Smooth muscle cell of the brain vasculature (primary cell): ENCODE results near the gene KLHL22.

ENCODE experiments used
- DNase-seq: peaks from one replicate; pipeline ENCODE4 v3.0.0-alpha.2; 2012; ENCODE audit warnings: low read depth, low spot score

Gene KLHL22

DNA sequence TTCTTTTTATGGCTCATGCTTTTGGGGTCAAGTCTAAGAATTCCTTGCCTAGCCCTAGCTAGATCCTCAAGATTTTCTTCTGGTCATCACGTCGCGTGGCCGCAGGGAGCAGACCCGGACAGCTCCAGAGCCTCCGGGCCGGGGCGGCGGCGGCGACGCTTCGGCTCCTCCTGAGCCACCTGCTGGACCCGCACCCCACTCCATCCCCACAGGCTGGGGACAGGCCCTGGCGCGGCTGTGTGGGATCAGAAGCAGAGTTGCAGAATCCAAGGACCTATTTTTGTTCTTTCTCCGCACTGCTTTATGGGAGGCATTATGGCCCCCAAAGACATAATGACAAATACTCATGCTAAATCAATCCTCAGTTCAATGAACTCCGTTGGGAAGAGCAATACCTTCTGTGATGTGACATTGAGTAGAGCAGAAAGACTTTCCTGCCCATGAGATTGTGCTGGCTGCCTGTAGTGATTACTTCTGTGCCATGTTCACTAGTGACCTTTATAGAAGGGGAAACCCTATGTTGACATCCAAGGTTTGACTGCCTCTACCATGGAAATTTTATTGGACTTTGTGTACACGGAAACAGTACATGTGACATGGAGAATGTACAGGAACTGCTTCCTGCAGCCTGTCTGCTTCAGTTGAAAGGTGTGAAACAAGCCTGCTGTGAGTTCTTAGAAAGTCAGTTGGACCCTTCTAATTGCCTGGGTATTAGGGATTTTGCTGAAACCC lies 45.6 kb downstream of the KLHL22 start:
- no peak for DNase-seq

DNA sequence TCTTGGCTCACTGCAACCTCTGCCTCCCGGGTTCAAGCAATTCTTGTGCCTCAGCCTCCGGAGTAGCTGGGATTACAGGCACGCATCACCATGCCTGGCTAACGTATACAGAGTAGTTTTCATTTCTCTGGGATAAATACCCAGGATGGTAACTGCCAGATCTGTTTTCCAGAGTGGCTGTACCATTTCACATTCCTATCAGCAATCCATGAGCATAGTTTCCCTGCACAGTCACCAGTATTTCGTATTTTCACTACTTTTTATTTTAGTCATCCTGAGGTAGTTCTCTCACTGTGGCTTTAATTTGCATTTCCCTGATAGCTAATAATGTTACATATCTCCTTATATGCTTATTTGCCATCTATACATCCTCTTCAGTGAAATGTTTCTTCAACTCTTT lies 47.0 kb downstream of the KLHL22 start:
- no peak for DNase-seq

DNA sequence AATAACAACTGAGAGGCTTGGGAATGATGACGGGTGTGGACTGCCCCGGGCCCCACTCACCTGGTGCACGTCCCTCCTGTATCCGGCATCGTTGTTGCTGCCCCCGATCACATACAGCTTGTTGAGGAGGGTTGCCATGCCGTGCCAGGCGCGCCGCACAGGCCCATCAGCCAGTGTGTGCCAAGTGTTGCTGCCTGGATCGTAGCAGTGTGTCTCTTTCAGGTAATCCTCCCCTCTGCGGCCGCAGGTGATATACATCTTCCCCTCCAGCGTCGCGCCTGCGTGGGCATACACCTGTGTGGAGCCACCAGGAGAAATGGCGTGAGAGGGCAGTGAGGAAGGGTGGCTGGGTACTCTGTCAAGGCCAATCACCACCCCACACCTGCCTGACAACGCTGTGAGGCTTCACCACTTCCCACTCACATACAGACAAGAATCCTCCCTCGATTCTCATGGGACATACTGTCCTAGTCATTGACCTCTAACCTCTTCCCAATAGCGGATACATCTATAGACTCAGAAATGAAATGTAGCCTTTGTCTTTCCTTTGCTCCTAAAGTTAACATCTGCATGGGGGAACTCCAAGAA lies 49.1 kb downstream of the KLHL22 start:
- no peak for DNase-seq

DNA sequence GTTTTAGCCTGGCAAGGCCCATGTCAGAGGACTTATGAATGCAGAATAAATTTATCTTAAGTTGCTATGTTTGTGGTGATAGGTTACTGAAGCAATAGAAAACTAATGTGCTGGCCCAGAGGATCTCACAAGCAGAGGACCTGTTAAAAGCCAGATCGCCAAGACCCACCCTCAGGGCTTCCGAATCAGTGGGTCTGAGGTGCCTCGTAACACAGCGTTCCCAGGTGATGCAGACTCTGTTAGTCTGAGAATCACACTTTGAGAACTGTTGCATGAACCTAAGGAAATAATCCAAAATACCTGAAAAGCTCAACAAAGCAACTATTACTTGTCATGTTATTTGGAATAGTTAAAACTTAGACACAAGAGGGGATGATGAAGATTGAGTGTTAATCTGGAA lies 51.3 kb downstream of the KLHL22 start:
- no peak for DNase-seq

DNA sequence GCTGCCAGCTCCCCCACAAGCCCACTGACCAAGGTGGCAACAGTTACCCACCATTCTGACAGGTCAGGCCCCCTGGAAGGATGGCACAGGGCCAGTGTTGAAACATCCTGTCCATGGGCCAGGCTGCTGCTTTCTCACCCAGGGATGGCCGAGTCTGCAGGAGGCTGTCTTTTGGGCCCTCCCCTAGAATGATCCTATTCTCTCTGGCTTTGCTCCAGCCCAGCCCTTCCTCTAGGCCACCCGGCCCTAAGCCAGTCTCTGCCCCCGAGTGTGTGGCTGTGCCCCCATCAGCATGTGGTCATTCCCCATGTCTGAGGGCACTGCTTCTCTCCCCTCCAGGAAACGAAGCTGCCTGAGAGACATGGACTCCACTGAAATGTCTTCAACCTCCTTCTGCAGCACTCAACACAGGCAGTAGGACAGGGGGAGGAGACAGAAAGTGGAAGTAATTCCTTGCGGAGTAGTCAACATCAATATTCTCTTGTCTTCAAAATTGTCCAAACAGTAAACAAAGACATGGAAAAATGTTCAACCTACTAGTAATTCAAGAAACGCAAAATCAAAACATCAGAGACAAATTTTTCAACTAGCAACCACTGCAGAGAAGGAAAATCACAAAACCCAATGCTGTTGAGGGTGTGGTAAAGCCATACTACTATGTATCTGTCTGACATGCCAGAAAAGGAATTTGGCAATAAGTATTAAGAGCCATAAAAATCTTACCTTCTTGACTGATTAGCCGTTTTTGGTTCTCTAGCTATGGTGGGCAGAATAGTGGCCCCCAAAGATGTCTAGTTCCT lies 52.9 kb downstream of the KLHL22 start:
- no peak for DNase-seq

DNA sequence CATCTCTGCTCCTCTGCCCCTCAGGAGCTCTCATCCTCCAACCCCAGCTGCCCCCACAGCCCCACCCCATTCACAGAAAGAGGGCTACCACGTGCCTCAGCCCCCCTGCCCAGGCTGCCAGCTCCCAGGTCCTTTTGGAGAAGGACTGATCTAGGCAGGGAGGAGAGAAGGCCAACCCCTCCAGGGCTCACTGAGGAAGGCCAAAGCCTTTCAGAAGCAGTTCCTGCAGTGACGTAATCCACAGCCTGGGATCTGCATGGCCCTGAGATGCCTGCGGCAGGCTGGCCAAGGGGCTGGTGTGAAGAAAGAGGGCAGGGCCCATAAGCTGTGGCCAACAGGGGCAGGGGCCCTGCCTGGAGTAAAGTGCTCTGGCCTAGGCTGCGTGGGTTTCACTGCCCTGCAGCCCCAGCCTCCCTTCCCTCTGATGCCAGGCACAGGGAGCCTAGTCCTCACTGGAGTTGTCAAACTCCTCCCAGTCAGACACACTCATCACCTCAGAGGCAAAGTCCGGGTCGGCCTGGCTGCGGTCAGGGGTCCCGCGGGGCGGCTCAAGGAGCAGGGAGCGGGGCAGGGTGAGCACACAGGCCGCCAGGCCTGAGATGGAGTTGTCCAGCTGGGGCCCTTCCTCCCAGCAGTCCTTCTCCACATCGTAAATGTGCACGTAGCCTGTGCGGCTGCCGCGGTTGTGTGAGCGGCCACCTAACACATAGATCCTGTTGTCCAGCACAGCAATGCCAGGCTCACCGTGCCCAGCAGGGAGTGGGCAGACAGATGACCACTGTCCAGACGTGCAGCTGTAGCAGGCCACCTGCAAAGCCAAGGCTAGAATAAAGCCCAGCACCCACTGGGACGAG lies 53.7 kb downstream of the KLHL22 start:
- no peak for DNase-seq

DNA sequence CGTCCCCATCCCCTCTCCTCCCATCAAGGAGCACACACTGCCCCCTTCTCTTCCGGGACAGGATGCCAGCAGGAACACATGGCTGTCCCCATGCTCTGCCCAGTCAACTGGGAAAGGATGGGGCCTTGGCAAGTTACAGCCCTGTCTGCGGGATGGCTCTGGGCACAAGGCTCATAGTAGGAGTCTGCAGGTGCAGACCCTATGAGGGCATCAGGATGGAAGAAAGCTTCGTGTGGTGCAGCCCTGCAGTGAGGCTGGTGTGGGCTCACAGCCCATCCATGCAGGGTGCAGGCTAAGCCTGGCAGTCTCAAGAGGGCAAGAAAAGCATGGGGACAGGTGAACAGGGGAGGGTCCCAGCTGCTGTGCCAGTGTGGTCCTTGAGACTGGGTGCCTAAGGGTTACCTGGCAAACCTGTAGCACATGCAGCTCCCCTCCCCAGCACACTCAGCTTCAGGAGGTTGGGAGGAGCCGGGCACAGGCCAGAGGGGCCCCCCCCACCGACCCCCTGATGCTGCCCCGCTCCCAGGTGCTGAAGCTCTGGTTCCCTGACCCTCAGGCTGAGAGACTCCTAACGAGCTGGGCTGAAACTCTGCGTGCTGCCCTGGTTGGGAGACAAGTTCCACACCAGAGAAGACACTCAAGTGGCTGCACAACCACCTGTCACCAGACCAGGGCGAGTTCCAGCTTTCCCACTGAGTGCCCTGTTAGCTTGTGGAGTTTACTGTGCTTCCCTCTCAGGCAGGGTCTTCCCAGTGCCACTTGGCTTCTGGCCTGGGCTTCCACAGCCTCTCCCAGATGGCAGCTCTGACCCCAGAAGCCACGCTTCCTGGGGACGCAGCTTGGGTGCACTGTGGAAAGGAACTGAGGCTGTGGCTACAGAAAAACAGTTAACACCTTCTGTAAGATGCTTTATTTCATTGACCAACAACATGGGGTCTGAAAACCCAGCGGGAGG lies 54.7 kb downstream of the KLHL22 start:
- no peak for DNase-seq

DNA sequence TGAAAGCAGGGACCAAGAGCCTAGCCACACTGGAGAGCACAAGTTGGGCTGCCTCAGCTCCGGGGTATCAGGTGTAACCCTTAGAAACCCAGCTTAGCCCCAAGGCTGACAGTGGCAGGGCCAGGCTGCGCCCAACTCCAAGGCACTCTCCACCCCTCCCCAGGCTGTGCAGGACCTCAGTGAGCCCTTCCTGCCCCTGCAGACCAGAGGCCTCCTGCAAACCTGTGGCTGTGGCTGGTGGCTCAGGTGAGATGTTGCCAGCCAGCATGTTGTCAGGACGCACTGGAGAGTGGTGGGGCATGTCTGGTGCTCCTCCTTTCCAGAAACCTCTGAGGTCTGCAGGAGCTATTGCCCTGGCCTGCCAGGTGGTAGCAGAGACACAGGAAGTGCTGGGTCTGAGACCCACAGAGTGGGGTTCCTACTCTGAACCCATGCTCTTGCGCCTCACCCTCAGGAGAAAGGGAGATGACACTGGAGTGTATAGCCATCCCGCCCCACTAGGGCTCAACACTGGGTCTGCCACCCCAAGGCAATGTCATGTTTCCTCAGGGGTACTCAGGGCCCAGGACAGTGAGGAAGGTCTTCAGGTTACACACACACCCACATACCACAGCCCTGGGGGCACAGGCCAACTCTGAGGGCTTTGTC lies 55.5 kb downstream of the KLHL22 start:
- DNase-seq = no peak

DNA sequence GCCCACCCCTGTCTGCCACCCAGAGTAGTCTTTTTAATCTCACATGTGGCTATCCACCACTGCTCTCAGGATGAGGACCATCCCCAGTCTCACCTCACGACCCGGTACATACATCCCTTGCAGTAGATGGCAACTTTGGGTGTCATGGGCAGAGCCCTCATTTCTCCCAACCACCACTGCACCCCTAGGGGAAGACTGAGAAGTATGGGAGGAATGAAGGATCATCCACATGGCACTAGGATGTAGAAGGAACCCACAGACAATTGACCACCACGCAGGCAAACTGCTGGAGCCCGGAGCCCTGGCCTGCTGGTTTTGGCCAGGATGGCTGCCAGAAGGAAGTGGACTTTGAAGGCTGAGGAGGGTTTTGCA lies 56.1 kb downstream of the KLHL22 start:
- DNase-seq = no peak

DNA sequence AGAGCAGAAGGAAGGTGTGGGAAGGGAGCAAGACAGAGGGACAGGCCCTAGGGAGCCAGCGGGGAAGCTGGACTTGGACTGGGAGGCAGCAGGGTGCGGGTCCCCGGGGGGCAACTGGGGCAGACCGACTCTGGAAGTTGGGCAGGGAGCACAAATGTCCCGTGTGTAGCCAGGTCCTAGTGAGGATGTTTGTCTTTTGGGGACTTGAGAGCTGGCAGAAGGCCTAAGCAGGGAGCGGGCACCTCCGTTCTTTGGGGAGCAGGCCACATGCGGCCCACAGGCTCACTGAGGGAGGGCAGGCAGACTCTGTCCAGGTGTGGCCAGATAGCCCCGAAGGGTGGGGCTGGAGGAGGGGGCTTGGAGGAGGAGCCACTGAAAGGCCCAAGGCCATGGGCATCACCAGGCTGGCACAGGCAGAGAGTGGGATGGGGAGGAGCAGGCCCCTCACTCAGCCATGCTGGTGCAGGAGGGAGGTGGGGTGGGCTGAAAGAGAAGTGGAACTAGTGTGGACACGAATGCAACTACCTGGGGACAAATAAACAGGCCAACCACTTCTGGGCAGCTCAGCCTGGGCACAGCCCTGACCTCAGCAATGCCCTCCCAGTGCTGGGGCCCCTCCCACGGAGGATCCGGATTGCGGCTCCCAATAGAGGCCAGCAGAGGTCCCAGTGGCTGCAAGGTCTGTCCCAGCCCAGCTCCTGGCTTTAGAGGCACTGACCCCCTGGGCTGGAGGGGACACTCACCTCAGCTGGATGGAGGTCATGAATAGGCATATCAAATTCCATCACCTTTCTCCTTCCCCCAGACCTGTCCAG lies 56.7 kb downstream of the KLHL22 start:
- DNase-seq = no peak

DNA sequence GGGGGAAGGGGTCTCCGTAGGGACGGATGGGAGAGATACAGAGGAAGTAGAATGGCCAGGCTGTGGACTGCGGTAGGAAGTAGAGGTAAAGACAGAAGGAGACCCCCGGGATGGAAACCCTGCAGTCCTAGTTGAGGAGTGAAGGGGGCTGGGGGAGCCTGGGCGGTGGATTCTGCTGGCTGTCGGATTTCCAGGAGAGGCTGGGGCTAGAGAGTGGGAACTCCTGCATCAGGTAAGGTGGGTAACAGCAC lies 57.2 kb downstream of the KLHL22 start:
- DNase-seq = no peak

DNA sequence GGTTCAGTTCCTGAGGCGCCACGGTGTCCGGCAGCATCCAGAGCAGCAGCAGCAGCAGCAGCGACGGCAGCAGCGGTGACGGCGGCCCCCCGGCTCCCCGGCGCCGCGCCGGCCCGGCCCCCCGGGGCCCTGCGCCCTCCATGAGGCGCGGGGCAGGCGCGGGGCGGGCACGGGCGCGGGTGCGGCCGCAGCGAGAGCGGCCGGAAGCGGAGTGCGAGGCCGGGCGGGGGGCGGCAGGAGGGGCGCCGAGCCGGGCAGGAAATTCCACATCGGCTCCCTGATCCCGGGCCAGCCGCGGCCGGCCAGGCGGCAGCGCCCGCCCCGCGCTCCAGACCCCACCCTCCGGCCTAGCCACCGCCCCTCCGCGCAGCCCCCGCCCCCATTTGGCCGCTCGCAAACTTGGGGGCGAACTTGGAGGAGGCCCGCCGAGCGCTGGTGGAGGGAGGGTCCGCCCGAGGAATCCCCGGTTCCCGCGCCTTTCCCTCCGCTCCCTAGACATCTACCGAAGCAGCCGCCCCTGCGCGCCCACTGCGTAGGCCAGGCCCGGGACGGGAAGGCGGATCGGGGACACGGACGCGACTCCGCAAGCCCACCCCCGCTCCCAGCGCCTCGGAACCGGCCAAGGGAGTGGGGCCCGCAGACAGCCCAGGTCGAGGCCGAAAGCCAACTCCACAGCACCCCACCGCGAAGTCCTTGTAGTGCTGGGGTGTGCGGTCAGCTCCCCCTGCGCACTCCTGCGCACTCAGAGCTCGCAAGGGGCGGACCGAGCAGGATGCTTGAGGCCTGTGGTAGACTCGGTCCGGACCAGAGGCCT lies 57.8 kb downstream of the KLHL22 start, which contains the start of gene SCARF2:
Gene SCARF2, minus strand, starts transcription at position 213 of the 814 bp plus-strand sequence. Its CDS starts 71 bp downstream, at position 142.
- DNase-seq = no peak

DNA sequence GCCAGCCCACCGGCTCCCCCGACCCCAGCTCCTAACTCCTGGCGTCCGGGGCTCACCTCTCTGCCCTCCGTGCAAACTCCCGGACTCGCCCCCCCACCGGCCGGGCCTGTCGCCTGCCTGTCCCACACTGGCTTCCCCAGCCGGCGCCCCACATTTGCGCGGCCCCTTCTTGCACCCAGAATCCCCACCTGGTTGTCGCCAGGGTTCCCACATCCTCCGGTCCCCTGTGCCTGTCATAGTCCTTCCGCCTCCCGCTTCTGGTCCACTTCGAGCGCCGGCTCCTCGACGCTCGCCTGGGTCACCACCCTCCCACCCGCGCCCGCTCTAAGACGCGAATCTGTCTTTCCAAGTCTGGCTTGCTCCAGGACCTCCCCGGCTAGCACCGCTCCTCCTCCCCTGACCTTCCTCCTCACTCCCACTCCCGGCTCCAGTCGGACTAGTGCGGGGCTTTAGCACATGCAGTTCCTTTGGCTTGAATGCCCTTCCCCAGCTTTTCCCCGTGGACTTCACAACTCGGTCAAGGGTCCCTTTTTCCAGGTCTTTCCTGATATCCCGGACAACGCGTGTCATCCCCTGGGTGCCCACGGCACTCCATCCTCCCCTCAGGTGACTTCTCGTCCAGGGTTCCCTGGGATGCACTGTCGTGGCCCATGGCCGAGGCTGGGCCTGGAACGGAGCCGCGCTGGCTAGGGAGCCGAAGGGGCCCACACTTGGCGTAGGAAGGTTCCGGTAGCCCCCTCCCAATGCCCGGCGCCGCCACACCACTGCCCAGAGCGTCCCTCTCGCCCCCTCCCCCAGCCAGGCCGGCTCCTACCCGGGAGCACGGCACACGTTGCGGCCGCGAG lies 58.6 kb downstream of the KLHL22 start:
- DNase-seq = no peak

DNA sequence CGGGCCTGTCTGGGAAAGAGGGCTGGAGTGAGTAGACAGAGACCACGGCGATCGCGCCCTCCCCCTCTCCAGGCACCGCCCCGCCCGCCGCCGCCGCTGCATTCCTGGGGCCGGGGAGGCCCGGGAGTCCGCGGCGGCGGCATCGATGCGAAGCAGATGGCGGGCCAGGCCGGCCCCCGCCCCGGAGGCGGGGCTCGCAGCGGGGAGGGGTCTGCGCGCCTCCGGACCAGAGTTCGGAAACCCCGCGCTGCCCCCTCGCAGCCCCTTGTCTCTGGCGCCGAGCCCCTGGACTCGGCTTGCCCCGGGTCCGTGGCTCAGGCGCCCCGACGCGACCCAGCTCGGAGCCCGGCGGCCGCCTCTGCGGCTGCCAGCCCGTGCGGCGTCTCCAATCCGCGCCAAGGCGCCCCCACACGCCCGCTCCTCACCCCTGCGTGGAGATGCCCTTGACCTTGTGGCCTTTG lies 59.3 kb downstream of the KLHL22 start:
- no peak for DNase-seq

DNA sequence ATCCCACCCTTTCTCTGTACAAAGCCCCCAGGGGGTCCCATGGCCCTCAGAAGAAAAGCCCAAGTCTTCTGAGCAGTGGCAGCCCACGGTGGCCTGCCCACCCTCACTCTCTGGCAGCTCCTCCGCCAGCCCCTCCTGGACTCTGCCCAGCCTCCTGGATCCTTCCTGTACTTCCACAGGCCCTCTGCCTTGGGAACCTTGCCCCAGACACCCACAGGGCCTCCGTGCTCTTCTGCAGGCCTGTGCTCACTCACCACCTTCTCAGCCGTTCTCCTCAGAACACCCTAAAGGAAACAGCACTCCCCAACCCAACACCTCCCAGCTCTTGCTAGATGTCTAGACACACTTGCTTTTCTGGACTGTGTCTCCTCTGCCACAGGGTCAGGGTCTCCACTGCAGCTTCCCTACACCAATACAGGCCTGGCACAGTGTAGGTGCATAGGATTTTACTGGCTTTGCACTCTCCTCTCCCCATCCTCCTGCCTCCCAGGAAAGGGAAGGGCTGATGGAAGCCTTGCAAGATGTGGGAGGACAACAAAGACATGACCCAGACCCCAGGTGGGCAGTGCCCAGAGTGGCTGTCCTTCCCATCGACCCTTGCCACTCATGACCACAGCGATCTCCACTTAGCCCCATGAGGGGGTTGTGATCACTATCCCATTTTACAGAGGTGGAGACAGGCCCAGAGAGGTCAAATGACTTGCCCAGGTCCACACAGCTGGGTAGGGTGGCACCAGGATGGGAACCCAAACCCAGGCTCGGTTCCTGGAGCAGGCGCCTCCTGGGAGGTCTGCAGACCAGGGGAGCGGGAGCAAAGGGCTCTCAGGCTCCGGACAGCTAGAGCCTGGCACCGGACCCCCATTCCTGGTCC lies 59.9 kb downstream of the KLHL22 start:
- no peak for DNase-seq

DNA sequence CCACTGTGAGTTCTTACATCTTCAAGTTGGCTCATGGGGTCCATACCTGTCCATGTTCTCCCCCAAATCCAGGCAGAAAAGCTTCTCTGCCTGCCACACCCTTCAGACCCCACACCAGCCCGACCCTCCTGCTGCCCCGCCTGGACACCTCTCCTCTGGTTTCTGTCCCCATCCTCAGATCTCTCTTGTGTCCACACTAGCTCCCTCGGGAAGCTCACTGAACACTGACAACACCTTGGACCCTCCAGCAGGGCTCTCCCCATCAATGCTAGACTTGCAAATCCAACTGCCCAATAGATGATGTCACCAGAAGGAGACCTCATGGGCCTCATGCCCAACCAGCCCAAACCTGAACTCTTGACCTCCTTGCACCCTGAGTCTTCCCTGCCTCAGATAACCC lies 60.8 kb downstream of the KLHL22 start:
- no peak for DNase-seq

DNA sequence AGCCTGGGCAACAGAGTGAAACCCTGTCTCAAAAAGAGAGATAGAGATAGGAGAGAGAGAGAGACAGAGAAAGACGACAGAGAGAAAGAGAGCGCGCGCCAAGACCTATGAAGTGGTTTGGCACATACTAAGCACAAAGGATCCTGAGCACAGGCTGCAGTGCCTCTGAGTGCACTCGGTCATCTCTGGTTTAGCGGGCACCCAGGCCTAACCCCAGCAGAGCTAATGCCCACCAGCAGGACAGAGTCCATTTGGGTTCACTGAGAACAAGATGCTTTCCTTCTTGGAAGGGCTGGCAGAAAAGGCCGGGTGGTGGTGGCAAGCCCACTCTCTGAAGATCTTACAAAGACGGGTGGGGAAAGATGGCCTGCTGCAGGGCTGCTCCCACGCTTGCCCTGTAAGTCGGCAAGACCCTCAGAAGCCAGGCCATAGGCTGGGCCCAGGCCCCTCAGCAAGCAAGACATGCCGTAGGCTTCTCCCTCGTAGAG lies 61.3 kb downstream of the KLHL22 start:
- no peak for DNase-seq
